ENCODE measurements around the gene ALG11. TPM values are rescaled to one million over a fixed set of nuclear protein-coding genes. Genes with fewer than 3 reads are reported as not detected.
A peak's percentile ranks its signal among the peaks of the same experiment; 100 is the strongest.

Gene ALG11
- total RNA-seq, 1 donor from 2014 or later, result 34.0 TPM

- H3K27me3 Mint-ChIP-seq (ENCODE audit: low read depth), result no peaks in the 10 kb centered on the region
Observed at GRCh38 chr13:51993713-51994112, 18.5 kb upstream of the ALG11 start.

GRCh38 chr13:51995677-51996551 lies 16.3 kb upstream of the ALG11 start:
- H3K9me3 Mint-ChIP-seq, result no peaks in the 10 kb centered on the region
- no peaks in the 10 kb centered on the region for H3K36me3 Mint-ChIP-seq (ENCODE audit: low read depth)
- H3K4me3 Mint-ChIP-seq, result no peak overlapping the region
- no peak overlapping the region for H3K27ac Mint-ChIP-seq (ENCODE audit: unreplicated experiment)
- no peak for DNase-seq (ENCODE audit: low read depth, low spot score)
- peaks cover 12% of the 10 kb centered on the region for H3K4me1 Mint-ChIP-seq
- no peak for TF ChIP-seq CTCF (conservative IDR thresholded peaks at IDR 0.05)
- H3K27me3 Mint-ChIP-seq (ENCODE audit: low read depth), result no peaks in the 10 kb centered on the region

More at GRCh38 chr13:51993713-51994112, 18.5 kb upstream of the ALG11 start:
- H3K9me3 Mint-ChIP-seq, result no peaks in the 10 kb centered on the region
- no peak for TF ChIP-seq CTCF (conservative IDR thresholded peaks at IDR 0.05)
- H3K27ac Mint-ChIP-seq (ENCODE audit: unreplicated experiment), result no peak overlapping the region
- DNase-seq (ENCODE audit: low read depth, low spot score), result no peak
- peaks cover 11% of the 10 kb centered on the region for H3K4me1 Mint-ChIP-seq
- no peaks in the 10 kb centered on the region for H3K36me3 Mint-ChIP-seq (ENCODE audit: low read depth)
- H3K4me3 Mint-ChIP-seq, result no peak overlapping the region

- Mint-ChIP-seq H3K27ac (ENCODE audit: unreplicated experiment) (no peak overlapping the region), H3K4me1 (peaks cover 17% of the 10 kb centered on the region), H3K4me3 (no peak overlapping the region), H3K36me3 (ENCODE audit: low read depth) (no peaks in the 10 kb centered on the region), H3K9me3 (no peaks in the 10 kb centered on the region), H3K27me3 (ENCODE audit: low read depth) (no peaks in the 10 kb centered on the region)
- no peak for DNase-seq (ENCODE audit: low read depth, low spot score)
- TF ChIP-seq CTCF (conservative IDR thresholded peaks at IDR 0.05), result no peak
Observed at GRCh38 chr13:51996641-51997040, 15.6 kb upstream of the ALG11 start.

- no peak for DNase-seq (ENCODE audit: low read depth, low spot score)
- no peaks in the 10 kb centered on the region for H3K9me3 Mint-ChIP-seq
- no peak overlapping the region for H3K4me3 Mint-ChIP-seq
- no peaks in the 10 kb centered on the region for H3K36me3 Mint-ChIP-seq (ENCODE audit: low read depth)
- peak overlapping the region; percentile 47 for H3K27ac Mint-ChIP-seq (ENCODE audit: unreplicated experiment)
- no peak for TF ChIP-seq CTCF (conservative IDR thresholded peaks at IDR 0.05)
- no peaks in the 10 kb centered on the region for H3K27me3 Mint-ChIP-seq (ENCODE audit: low read depth)
- peaks cover 17% of the 10 kb centered on the region for H3K4me1 Mint-ChIP-seq
Observed at GRCh38 chr13:51997186-51997585, 15.0 kb upstream of the ALG11 start.

GRCh38 chr13:51997641-51998330 lies 14.4 kb upstream of the ALG11 start:
- Mint-ChIP-seq H3K36me3 (ENCODE audit: low read depth) (no peaks in the 10 kb centered on the region), H3K27ac (ENCODE audit: unreplicated experiment) (peak overlapping the region; percentile 47), H3K9me3 (no peaks in the 10 kb centered on the region), H3K27me3 (ENCODE audit: low read depth) (no peaks in the 10 kb centered on the region), H3K4me1 (peaks cover 17% of the 10 kb centered on the region), H3K4me3 (no peak overlapping the region)
- DNase-seq (ENCODE audit: low read depth, low spot score), result no peak
- TF ChIP-seq CTCF (conservative IDR thresholded peaks at IDR 0.05), result no peak
